ENCODE measurements around the gene CPT2.

Gene CPT2

GRCh38 chr1:53262000-53262399 lies 65.4 kb downstream of the CPT2 start:
- DNase-seq (ENCODE audit: low spot score), result no peak
